Stimulated activated CD8-positive, alpha-beta memory T cell treated with anti-CD3 and anti-CD28 coated beads, Interleukin-4, amount 100 ng/mL, for 4 hours (primary cell): ENCODE data around the gene DZIP1L.

ENCODE experiments used
- DNase-seq, 2 donors: peaks; one replicate each; pipeline ENCODE4 v3.0.0-alpha.2; 2020; ENCODE audit warnings: low read depth in 2 of 2, low spot score in 1 of 2

Gene DZIP1L

GRCh38 chr3:138068579-138069174, 46.7 kb downstream of the DZIP1L start:
- peak; percentile 25 to 54 for DNase-seq

GRCh38 chr3:138068046-138068445, 47.4 kb downstream of the DZIP1L start:
- DNase-seq: no peak

- DNase-seq: no peak
Observed at GRCh38 chr3:138066972-138067371, 48.4 kb downstream of the DZIP1L start.

GRCh38 chr3:138066383-138066782, 49.0 kb downstream of the DZIP1L start:
- DNase-seq: no peak

GRCh38 chr3:138065949-138066348, 49.5 kb downstream of the DZIP1L start:
- DNase-seq: no peak

- no peak for DNase-seq
Observed at GRCh38 chr3:138063416-138063815, 52.0 kb downstream of the DZIP1L start.

GRCh38 chr3:138062626-138063025, 52.8 kb downstream of the DZIP1L start:
- DNase-seq: no peak

GRCh38 chr3:138062037-138062436, 53.4 kb downstream of the DZIP1L start:
- no peak for DNase-seq

- DNase-seq: no peak
Observed at GRCh38 chr3:138060792-138061191, 54.6 kb downstream of the DZIP1L start.

- no peak for DNase-seq
Observed at GRCh38 chr3:138059261-138059660, 56.1 kb downstream of the DZIP1L start.

GRCh38 chr3:138057384-138057783, 58.0 kb downstream of the DZIP1L start:
- no peak for DNase-seq

- no peak for DNase-seq
Observed at GRCh38 chr3:138054057-138054456, 61.4 kb downstream of the DZIP1L start.

- no peak for DNase-seq
Observed at GRCh38 chr3:138051947-138052802, 63.2 kb downstream of the DZIP1L start.

- DNase-seq: no peak
Observed at GRCh38 chr3:138049157-138049919, 66.1 kb downstream of the DZIP1L start.

GRCh38 chr3:138047596-138048158, 67.7 kb downstream of the DZIP1L start:
- no peak for DNase-seq

- DNase-seq: no peak
Observed at GRCh38 chr3:138046955-138047354, 68.5 kb downstream of the DZIP1L start.

- no peak for DNase-seq
Observed at GRCh38 chr3:138046085-138046484, 69.3 kb downstream of the DZIP1L start.

- no peak for DNase-seq
Observed at GRCh38 chr3:138043266-138044029, 72.0 kb downstream of the DZIP1L start.

- no peak for DNase-seq
Observed at GRCh38 chr3:138042043-138042442, 73.4 kb downstream of the DZIP1L start.

GRCh38 chr3:138038725-138039462, 76.5 kb downstream of the DZIP1L start:
- no peak for DNase-seq
